ENCODE data around the gene AUTS2.

DNA sequence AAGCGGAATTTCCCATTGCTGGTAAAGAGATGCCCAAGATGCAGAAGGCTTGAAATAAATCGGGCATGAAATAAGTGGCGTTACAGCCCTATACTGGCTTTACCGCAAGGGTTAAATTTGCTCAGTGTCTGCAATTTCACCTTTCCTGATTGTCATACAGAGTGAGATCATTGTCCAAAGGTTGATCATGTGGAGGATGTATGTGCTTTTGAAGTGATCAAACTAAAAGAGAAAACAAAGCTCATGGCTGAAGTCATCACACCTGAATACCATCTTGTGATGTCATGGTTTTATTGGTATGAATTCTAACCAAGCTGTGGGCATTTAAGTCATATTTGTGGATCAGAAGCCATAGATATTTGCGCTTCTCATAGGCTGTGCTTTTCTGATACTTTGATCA lies 635.5 kb downstream of the AUTS2 start:
- TF ChIP-seq PAX5 (IDR thresholded peaks at IDR 0.05; ENCODE audit: insufficient read depth, low read length, severe bottlenecking), result no peak
- TF ChIP-seq TAF1 (IDR thresholded peaks at IDR 0.05; ENCODE audit: low read depth, low read length), result no peak
- TF ChIP-seq POLR2A (IDR thresholded peaks at IDR 0.05; ENCODE audit: low read depth, low read length), result no peak
- TF ChIP-seq SPI1 (IDR thresholded peaks at IDR 0.05; ENCODE audit: low read depth, low read length), result no peak

Data from GM12891 (cell line).